GM19372 (cell line): ENCODE results near the gene FNBP1L.

ENCODE experiments used
- ATAC-seq: cut with Tn5 transposase; IDR thresholded peaks from one replicate; pipeline ENCODE4 v1.9.1; 2021; ENCODE audit warnings: mild to moderate bottlenecking, low read depth, moderate library complexity; ENCODE audit not compliant: unreplicated experiment

FNBP1L gene

GRCh38 chr1:93603601-93604000 is 155.7 kb downstream of the FNBP1L start:
- no peak for ATAC-seq
